NCI-H1930 (cell line): ENCODE results near the gene UBAC2.

Experiments used
- DNase-seq, 2 experiments: peaks; one replicate each; lab custom pipeline; 2025; lab: John Stamatoyannopoulos, UW

The UBAC2 gene

GRCh38 chr13:99418103-99418842 lies 217.6 kb downstream of the UBAC2 start:
- DNase-seq = no peak

GRCh38 chr13:99418843-99419140 lies 218.1 kb downstream of the UBAC2 start:
- no peak for DNase-seq

GRCh38 chr13:99419591-99420243 lies 219.1 kb downstream of the UBAC2 start:
- DNase-seq = no peak

GRCh38 chr13:99421271-99421670 lies 220.6 kb downstream of the UBAC2 start:
- no peak for DNase-seq

GRCh38 chr13:99421758-99422585 lies 221.3 kb downstream of the UBAC2 start:
- no peak for DNase-seq

GRCh38 chr13:99422586-99423220 lies 222.0 kb downstream of the UBAC2 start:
- DNase-seq = no peak

- no peak for DNase-seq
Measured at GRCh38 chr13:99425485-99426341, 225.1 kb downstream of the UBAC2 start.

- DNase-seq = no peak
Measured at GRCh38 chr13:99426426-99426825, 225.8 kb downstream of the UBAC2 start.

GRCh38 chr13:99429670-99430069 lies 229.0 kb downstream of the UBAC2 start:
- no peak for DNase-seq

GRCh38 chr13:99431927-99432608 lies 231.4 kb downstream of the UBAC2 start:
- no peak for DNase-seq

- DNase-seq = no peak
Measured at GRCh38 chr13:99432609-99433542, 232.2 kb downstream of the UBAC2 start.

GRCh38 chr13:99433543-99434075 lies 233.0 kb downstream of the UBAC2 start:
- DNase-seq = no peak

GRCh38 chr13:99434258-99434788 lies 233.7 kb downstream of the UBAC2 start:
- no peak for DNase-seq

GRCh38 chr13:99435116-99435515 lies 234.5 kb downstream of the UBAC2 start:
- no peak for DNase-seq

- no peak for DNase-seq
Measured at GRCh38 chr13:99435998-99436397, 235.3 kb downstream of the UBAC2 start.
